GM21367 (cell line): Measurements from ENCODE around the gene SH3PXD2B.
A peak's percentile ranks its signal among the peaks of the same experiment; 100 is the strongest.

Source experiments
- ATAC-seq: cut with Tn5 transposase; IDR thresholded peaks from one replicate; pipeline ENCODE4 v1.9.1; 2021; ENCODE audit not compliant: unreplicated experiment

Gene SH3PXD2B

GRCh38 chr5:172454358-172455086 lies at the start of gene SH3PXD2B:
SH3PXD2B (minus strand) TSS chr5:172454525; CDS start chr5:172454352, 173 bp downstream.
- peak; percentile 55 for ATAC-seq

GRCh38 chr5:172502969-172503368 lies 48.6 kb upstream of the SH3PXD2B start:
- no peak for ATAC-seq

DNA sequence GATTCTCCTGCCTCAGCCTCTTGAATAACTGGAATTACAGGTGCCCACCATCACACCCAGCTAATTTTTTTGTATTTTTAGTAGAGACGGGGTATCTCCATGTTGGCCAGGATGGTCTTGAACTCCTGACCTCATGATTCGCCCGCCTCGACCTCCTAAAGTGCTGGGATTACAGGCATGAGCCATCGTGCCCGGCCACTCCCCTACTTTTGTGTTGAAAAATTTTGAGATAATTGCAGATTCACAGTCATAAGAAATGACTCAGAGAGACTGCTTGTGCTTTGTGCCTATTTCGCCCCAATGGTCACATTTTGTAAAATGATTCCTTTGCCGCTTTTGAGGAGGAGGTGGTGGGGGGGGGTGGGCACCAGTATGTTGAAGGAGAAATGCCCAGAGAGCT lies 48.1 kb upstream of the SH3PXD2B start:
- ATAC-seq: no peak

DNA sequence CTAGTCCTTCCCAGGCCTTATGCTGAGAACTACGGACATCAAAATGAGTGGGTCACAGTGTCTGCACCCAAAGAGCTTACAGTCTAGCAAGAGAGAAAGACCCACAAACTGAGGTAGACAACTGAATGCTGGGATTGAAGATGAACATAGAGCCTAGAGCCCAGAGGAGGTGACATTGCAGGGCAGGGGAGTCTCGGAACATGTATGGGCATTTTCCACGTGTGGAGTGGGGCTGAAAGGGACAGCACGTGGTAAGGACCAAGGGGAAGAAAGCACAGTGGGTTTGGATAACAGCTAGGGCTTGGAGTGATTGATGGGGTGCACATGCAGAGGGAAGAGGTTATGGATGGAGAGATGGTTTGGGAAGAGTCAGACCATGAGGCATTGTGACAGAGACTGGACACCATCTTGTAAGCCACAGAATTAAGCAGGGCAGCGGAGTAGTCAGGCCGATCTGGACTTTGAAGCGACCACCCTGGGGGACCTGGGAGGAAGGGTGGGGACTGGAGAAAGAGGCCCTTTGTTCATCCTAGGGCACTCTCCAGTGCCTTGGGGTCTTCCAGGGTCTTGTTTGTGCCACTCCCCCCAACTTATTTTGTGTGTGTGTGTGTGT lies 47.5 kb upstream of the SH3PXD2B start:
- ATAC-seq: no peak

DNA sequence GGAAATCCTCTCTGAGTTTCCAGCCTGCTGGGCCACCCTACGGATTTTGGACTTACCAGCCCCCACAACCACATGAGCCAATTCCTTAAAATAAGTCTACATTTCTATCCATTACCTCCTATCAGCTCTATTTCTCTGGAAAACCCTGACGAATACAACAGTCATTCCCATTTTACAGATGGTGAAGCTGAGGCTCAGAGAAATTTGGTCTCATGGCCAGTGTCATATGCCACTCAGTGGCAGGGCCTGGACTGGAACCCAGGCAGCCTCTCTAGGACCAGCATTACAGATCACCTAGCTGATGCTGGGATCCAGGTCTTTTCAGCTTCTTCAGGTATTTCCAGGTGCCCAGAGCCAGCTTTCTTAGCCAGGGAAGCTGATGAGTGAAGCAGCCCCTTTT lies 45.0 kb upstream of the SH3PXD2B start:
- no peak for ATAC-seq

GRCh38 chr5:172498431-172499129 lies 44.3 kb upstream of the SH3PXD2B start:
- ATAC-seq: no peak

DNA sequence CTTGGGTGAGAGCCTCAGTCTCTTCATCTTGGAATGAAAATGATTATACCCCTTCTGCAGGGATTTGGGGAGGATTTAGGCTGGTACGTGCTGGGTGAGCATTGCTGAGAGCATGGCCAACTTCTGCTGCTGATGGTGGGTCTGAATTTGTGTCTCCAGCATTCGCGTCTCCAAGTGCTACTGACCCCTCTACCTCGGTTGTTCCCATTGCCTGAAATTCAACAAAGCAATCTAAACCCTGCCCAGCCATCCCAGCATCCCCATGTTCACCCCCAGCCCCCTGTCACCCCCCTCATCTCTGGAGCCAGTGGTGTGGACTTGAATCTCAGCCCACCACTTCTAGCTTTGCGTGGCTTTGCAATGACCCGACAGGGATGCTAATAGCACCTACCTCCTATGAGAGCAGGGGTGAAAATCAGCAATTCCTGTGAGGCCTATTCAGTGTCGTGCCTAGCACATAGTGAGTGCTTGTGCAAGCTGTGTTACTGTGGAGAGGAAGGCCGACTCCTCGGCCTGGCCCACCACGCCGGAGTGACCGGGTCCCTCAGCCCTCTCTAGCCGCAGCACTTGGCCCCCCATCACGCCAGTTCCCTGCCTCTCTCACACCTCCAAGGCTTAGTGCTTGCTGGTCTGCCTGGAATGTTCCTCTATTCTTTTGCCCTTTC lies 43.4 kb upstream of the SH3PXD2B start:
- ATAC-seq: no peak

DNA sequence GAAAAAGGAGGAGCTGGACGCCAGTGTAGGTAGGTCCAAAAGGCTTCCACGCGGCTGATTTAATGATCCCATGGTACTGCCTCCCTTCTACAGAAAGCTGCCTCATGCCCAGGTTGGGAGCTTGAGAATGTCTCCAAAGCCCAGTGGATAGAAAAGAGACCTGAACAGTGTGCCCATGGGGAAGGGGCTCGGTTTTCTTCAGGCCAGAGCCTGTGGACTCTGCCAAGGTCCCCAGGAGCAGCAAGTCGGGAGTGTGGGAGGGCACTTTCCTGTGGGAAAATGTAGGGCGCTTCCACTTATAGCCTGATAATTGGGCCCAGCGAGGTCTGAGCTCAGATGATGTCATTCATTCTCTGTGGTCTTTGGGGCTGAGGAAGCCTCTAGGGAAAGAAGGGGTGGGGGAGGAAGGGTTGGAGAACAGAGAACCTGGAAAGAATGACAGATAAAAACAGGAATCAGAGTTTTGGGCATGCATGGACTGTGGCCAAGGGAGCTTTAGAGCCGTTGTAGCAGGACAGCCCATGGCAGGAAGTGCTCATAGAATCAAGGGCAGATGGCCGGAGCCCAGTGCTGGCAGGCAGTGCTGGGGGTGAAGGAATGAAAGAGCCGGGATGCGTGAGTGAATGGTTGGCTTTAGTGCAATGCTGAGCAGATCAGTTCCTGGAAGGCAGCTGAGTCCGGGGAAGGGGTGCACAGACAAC lies 42.5 kb upstream of the SH3PXD2B start:
- no peak for ATAC-seq

DNA sequence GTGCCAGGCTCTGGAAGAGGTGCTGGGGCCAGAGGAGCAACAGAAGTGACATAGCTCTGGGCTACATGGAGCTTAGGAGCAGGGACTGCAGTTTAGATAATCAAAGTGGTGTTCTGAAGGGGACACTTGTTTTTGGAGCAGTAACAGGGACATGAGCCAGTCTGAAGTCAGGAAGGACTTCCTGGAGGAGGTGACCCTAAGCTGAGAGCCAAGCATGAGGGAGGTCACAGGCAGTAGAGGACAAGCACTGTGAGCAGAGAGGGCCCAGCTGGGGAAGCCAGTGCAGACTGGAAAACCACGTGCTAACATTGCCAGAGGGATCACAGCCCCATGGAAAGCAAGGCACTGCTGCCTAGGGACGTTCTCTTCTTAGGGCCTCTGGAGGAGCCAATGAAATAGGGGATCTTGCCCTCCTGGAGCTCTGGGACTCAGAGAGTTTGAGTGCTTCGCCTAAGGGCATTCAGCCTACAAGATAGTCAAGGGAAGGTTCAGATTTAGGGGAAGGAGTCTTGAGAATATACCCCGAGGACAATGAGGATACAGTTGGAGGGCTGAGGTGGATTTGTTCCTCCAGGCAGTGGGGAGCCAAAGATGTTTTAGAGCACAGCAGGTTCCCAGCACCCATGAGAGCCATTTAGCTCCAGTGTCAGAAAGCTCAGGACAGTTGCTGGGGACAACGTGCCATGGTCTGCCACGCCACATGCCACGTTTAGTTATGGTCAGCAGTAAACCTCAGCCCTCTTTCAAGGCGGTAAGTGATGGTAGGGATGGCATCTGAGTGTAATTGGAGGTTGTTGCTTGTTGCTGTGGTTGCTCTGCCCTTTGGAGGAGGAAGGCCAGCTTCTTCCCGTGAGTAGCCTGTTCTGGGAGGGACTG lies 40.5 kb upstream of the SH3PXD2B start:
- ATAC-seq: no peak

DNA sequence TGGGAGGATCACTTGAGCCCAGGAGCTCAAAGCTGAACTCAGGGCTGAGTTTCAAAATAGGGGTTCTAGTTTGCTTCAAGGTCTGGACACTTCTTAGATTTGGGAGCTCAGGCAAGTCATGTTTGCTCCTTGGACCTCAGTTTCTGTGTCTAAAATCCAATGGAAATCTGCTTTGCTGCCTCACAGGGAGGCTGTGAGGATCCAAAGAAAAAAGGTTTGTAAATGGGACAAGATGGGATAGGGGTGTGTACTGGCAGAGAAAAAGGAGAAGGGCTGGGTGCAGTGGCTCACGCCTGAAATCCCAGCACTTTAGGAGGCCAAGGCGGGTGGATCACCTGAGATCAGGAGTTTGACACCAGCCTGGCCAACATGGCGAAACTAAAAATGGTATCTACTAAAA lies 39.6 kb upstream of the SH3PXD2B start:
- no peak for ATAC-seq

DNA sequence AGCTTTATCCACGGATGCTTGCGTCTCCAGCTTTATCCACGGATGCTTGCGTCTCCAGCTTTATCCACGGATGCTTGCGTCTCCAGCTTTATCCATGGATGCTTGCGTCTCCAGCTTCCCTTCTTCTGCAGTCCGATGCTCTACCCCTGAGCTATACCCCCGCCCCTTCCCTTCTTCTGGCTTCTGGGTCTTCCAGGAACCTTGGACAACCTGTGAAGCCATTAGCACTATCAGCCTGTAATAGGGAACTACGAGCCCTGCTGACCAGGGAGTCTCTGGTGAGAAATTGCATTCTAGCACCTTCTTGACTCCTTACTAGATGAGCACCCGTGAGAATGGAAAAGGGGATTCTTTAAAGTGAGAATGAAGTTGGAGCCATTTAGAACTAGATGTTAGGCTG lies 39.1 kb upstream of the SH3PXD2B start:
- no peak for ATAC-seq

- no peak for ATAC-seq
Observed at GRCh38 chr5:172493002-172493401, 38.7 kb upstream of the SH3PXD2B start.

DNA sequence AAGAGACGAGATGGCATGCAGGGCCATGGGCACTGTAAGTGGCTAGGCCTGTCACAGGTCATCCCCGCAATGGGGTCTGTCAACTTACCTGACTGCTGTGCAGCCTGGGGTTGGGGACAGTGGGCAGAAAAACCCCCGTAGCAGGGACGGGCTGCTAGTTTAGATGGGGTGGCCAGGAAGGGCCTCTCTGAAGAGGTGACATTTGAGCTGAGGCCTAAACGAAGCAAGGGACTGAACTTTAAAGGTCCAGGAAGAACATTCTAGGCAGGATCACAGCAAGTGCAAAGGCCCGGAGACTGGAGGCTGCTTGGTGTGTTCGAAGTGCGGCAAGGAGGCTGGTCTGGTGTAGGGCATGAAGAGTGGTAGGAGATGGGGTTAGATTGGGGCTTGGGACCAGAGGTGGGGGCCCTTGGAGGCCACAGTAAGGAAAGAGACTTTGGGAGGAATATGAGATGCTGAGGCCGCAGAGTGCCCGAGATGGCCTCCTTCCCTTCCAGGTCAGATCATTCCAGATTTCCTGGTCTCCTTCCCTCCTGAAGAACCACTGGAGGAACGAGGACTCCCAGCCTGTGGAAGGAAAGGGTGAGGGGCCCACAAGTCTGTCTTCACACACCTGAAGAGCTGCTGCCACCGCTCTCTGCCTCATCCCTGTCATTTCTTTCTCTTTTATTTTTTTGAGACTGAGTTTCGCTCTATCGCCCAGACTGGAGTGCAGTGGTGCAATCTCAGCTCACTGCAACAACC lies 37.9 kb upstream of the SH3PXD2B start:
- no peak for ATAC-seq

GRCh38 chr5:172491481-172491880 lies 37.2 kb upstream of the SH3PXD2B start:
- ATAC-seq: no peak

DNA sequence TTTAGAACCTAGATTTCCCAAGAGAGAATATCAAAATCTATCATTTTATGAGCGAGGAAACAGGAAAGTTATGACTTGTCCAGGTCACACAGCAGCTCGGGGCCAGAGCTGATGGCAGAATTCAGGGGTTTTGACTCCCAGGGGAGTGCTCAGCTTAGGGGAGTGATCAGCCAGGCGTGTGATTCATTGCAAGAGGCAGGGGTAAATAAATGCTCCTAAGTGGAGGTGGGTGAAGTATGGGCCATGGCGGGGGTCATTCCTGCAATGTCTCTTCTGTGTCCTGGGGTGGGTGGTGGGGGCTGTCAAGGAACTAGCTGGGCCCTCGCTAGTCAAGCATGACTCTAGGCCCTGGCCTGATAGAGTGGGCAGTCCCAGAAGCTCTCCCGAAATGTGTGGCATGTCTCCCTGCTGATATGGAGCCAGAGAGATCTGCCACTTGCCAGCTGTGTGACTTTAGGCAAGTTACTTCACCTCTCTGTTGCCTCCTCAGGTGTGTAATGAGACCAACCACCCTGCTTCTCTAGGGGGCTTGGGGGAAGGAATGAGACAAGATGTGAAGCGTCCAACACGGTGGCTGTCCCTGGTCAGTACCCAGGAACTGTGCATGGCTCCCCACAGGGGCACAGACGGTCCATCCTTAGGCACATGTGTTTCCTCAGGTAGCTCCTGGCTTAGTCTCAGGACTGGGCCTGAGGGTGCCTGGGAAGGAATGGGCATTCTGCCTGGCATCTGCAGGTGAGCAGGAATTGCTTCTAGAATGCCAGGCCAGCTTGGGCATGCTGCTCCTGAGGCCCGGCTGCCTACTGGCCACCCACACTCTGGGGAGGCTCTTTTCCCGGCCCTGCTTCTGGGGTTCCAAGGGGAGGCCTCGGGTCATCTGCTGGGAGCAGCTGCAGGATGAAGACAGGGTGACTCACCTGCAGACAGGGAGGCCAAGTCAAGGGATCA lies 36.5 kb upstream of the SH3PXD2B start:
- ATAC-seq: no peak

GRCh38 chr5:172488221-172488620 lies 33.9 kb upstream of the SH3PXD2B start:
- ATAC-seq: no peak

- no peak for ATAC-seq
Observed at GRCh38 chr5:172487671-172488070, 33.3 kb upstream of the SH3PXD2B start.

DNA sequence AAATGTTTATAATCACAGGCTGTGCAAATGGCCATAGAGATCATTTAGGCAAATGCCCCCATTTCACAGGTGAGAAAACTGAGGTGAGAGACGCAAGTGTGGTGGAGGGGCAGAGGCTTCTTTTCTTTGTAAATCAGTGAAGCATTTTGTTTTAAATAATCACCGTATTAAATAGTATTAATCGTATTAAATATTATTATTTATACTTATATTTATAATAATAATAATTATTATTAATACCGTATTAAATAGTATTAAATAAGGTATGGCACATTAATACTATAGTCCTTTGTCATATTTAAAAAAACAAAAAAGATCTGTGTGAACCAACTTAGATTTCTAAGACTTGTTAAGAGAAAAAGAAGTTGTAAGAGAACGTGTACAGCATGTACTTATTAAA lies 32.6 kb upstream of the SH3PXD2B start:
- no peak for ATAC-seq
